HepG2 (cell line): ENCODE results near the gene RNASE8. TPM values are rescaled to one million over a fixed set of nuclear protein-coding genes. Genes with fewer than 3 reads are reported as not detected.

ENCODE experiments used
- ASH2L ChIP-seq: fragments of 300-600, 200-600 bp; sonication (generic); IDR thresholded peaks from 2 replicates; pipeline ENCODE4 v1.7.0; 2017; ENCODE audit warnings: low read depth, mild to moderate bottlenecking, moderate library complexity, mixed read lengths, low read length; ENCODE audit not compliant: insufficient read length
- ATF3 ChIP-seq: sonication (generic); formaldehyde crosslinking; IDR thresholded peaks from 2 replicates; pipeline ENCODE4 v1.4.0; 2020; ENCODE audit warnings: missing genetic modification reagents
- CSRNP1 ChIP-seq: sonication (generic); formaldehyde crosslinking; IDR thresholded peaks from 2 replicates; pipeline ENCODE4 v1.8.1; 2023; ENCODE audit warnings: mild to moderate bottlenecking, missing genetic modification reagents
- E2F1 ChIP-seq: sonication (generic); formaldehyde crosslinking; IDR thresholded peaks from 2 replicates; pipeline ENCODE4 v1.5.0; 2020; ENCODE audit warnings: missing genetic modification reagents
- HHEX ChIP-seq: IDR thresholded peaks from 2 replicates; pipeline ENCODE4 v1.6.1; 2016; ENCODE audit warnings: control low read depth
- HINFP ChIP-seq: sonication (generic); formaldehyde crosslinking; IDR thresholded peaks from 2 replicates; pipeline ENCODE4 v1.4.0; 2020; ENCODE audit warnings: low read depth, mild to moderate bottlenecking, missing genetic modification reagents
- HMGXB4 ChIP-seq, 2 experiments: sonication (generic) in 1 of 2; formaldehyde crosslinking in 1 of 2; IDR thresholded peaks; 2 replicates each; pipeline versions ENCODE4 v1.4.0 to v1.6.1; 2018 to 2020; ENCODE audit warnings: missing genetic modification reagents in 2 of 2, borderline replicate concordance in 1 of 2, low read depth in 1 of 2, mild to moderate bottlenecking in 1 of 2, missing biosample characterization in 1 of 2
- HNRNPK ChIP-seq: fragments of 200-400 bp; formaldehyde crosslinking; IDR thresholded peaks from 2 replicates; pipeline ENCODE4 v1.6.1; 2018; ENCODE audit warnings: low read length, low read depth, moderate library complexity, mild to moderate bottlenecking; ENCODE audit not compliant: poor library complexity, severe bottlenecking
- MNT ChIP-seq: fragments of 450-650 bp; IDR thresholded peaks from 2 replicates; pipeline ENCODE4 v1.6.1; 2016
- MYNN ChIP-seq: sonication (generic); formaldehyde crosslinking; IDR thresholded peaks from 2 replicates; pipeline ENCODE4 v1.4.0; 2020; ENCODE audit warnings: mild to moderate bottlenecking, low read depth, missing genetic modification reagents
- RARA ChIP-seq: IDR thresholded peaks from 2 replicates; pipeline ENCODE4 v1.6.1; 2016; ENCODE audit warnings: missing genetic modification reagents, missing compliant biosample characterization
- RFX3 ChIP-seq: IDR thresholded peaks from 2 replicates; pipeline ENCODE4 v1.6.1; 2016; ENCODE audit warnings: missing biosample characterization, missing genetic modification reagents
- SIX4 ChIP-seq: sonication (generic); formaldehyde crosslinking; IDR thresholded peaks from 2 replicates; pipeline ENCODE4 v1.4.0; 2020; ENCODE audit warnings: missing genetic modification reagents
- SP1 ChIP-seq, 2 experiments: fragments of 450-650 bp in 1 of 2; sonication (generic) in 1 of 2; formaldehyde crosslinking in 1 of 2; IDR thresholded peaks; 2 replicates each; pipeline versions ENCODE4 v1.4.0 to v1.6.1; 2016 to 2020; ENCODE audit warnings: missing genetic modification reagents in 1 of 2
- ZBTB20 ChIP-seq: sonication (generic); formaldehyde crosslinking; IDR thresholded peaks from 2 replicates; pipeline ENCODE4 v1.8.1; 2023; ENCODE audit warnings: missing genetic modification reagents, low read depth, mild to moderate bottlenecking, borderline replicate concordance
- ZC3H13 ChIP-seq: sonication (generic); formaldehyde crosslinking; IDR thresholded peaks from 2 replicates; pipeline ENCODE4 v1.8.1; 2023; ENCODE audit warnings: mild to moderate bottlenecking, missing genetic modification reagents, moderate library complexity
- ZNF235 ChIP-seq: sonication (generic); formaldehyde crosslinking; IDR thresholded peaks from 2 replicates; pipeline ENCODE4 v1.8.1; 2023; ENCODE audit warnings: mild to moderate bottlenecking, missing genetic modification reagents, borderline replicate concordance
- ZNF34 ChIP-seq: sonication (generic); formaldehyde crosslinking; IDR thresholded peaks from 2 replicates; pipeline ENCODE4 v1.4.0; 2020; ENCODE audit warnings: mild to moderate bottlenecking, missing genetic modification reagents, borderline replicate concordance
- ZNF619 ChIP-seq: sonication (generic); formaldehyde crosslinking; IDR thresholded peaks from 2 replicates; pipeline ENCODE4 v1.4.0; 2020; ENCODE audit warnings: mild to moderate bottlenecking, missing genetic modification reagents
- polyA plus RNA-seq, 8 experiments: library from polyadenylated mRNA; depleted of rRNA in 3 of 8; stranded (reverse) in 7 of 8; unstranded in 1 of 8; fragments of >200 nt; fragmentation: Illumina TruSeq in 4 of 8; extraction: Trizol in 4 of 8; gene quantifications; 2 replicates each; pipeline versions ENCODE4 v1.2.1 to v1.2.3, GENCODE V29; 2011 to 2016; ENCODE audit warnings: low read depth in 4 of 8, missing spikeins in 1 of 8, mixed read lengths in 1 of 8; ENCODE audit not compliant: insufficient read depth in 1 of 8
- total RNA-seq, 5 experiments: library from RNA; depleted of rRNA; stranded (reverse); fragments of >200 nt; fragmentation: Illumina TruSeq; extraction: Trizol; gene quantifications; 2 replicates each; pipeline ENCODE4 v1.2.3, GENCODE V29; 2016; ENCODE audit warnings: low read depth in 1 of 5

RNASE8 gene
- total and polyA plus RNA-seq, 2 of the 13 experiments (the other 11 are each of a cell fraction or from before 2014, with no cell fraction given), result not detected

- TF ChIP-seq CSRNP1 (CRISPR knock-in tag) (no peak), MYNN (CRISPR knock-in tag) (no peak), HNRNPK (no peak), ZNF235 (CRISPR knock-in tag) (no peak), ZBTB20 (CRISPR knock-in tag) (no peak), RARA (CRISPR knock-in tag) (peak; percentile 81), SIX4 (CRISPR knock-in tag) (0 out of 2 replicates have a peak, but pooled peaks have one; percentile 32), ZNF619 (CRISPR knock-in tag) (no peak), HMGXB4 (CRISPR knock-in tag; IDR thresholded peaks at IDR 0.05; ENCODE audit: borderline replicate concordance in 1 of 2, low read depth in 1 of 2) (peak in 1 of 2 experiments; percentile 38; a peak in 1 of 4 replicates), ASH2L (peak; percentile 69), ZC3H13 (no peak), MNT (no peak), E2F1 (CRISPR knock-in tag) (no peak), HINFP (CRISPR knock-in tag) (no peak), HHEX (CRISPR knock-in tag) (no peak), RFX3 (CRISPR knock-in tag) (no peak), ATF3 (CRISPR knock-in tag) (no peak), SP1 (IDR thresholded peaks at IDR 0.05) (no peak), SP1 (CRISPR knock-in tag; IDR thresholded peaks at IDR 0.05) (no peak), ZNF34 (CRISPR knock-in tag) (no peak)
Measured at GRCh38 chr14:21043974-21044618, 13.5 kb upstream of the RNASE8 start (continued).
